22Rv1 (cell line): Measurements from ENCODE around the gene SGSH.

Experiments
- ZFX ChIP-seq: fragments of 450-650 bp; IDR thresholded peaks from 2 replicates; pipeline ENCODE4 v1.6.1; 2017; ENCODE audit warnings: antibody characterized with exemption, borderline replicate concordance
- TF ChIP-seq, protein P1 (sequence below): fragments of 450-650 bp; IDR thresholded peaks from 2 replicates; pipeline ENCODE4 v1.5.1; 2017; ENCODE audit warnings: mild to moderate bottlenecking

- TF ChIP-seq, protein P1, sequence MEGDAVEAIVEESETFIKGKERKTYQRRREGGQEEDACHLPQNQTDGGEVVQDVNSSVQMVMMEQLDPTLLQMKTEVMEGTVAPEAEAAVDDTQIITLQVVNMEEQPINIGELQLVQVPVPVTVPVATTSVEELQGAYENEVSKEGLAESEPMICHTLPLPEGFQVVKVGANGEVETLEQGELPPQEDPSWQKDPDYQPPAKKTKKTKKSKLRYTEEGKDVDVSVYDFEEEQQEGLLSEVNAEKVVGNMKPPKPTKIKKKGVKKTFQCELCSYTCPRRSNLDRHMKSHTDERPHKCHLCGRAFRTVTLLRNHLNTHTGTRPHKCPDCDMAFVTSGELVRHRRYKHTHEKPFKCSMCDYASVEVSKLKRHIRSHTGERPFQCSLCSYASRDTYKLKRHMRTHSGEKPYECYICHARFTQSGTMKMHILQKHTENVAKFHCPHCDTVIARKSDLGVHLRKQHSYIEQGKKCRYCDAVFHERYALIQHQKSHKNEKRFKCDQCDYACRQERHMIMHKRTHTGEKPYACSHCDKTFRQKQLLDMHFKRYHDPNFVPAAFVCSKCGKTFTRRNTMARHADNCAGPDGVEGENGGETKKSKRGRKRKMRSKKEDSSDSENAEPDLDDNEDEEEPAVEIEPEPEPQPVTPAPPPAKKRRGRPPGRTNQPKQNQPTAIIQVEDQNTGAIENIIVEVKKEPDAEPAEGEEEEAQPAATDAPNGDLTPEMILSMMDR = no peak
- no peak for TF ChIP-seq ZFX
Observed at GRCh38 chr17:80209765-80210164, 10.4 kb downstream of the SGSH start.
